ENCODE results near the gene SEC61A2.

DNA sequence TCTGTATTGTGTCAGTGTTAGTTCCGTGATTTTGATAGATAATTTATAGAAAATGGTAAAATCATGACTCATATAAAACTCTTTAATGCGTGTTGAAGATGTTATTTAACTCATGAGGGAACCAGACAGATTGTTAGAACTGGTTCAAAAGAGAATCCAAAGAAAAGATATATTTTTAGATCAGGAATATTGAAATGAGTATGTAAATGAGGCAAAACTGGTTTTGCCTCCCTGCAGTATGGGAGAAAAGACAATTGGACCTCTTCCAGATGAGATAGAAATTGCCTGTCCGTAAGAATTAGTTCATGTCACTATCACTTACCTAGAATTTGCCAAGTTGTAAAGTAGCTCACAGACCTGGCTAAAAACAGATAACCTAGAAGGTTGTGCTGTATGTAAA is 84.1 kb downstream of the SEC61A2 start:
- no peak for TF ChIP-seq CTCF (conservative IDR thresholded peaks at IDR 0.05)
- no peak for TF ChIP-seq ZFX (IDR thresholded peaks at IDR 0.05)

Measured in C4-2B (cell line).